WTC11 (cell line): Measurements from ENCODE around the gene TEX26. TPM values are rescaled to one million over a fixed set of nuclear protein-coding genes. Genes with fewer than 3 reads are reported as not detected.

Experiments used
- ATAC-seq: fragments of 200-7000 bp; cut with Tn5 transposase; 2 replicates; pipeline ENCODE4 v1.10.0; 2021; ENCODE audit warnings: mild to moderate bottlenecking, moderate library complexity
- CTCF ChIA-PET: fragments of 300-600 bp; sonication (Branson Sonifier 250); formaldehyde crosslinking; loops from one replicate; lab custom pipeline; 2021; ENCODE audit warnings: antibody characterized with exemption; lab: Charles Lee
- POLR2A ChIA-PET: fragments of 350-600 bp; sonication (Branson Sonifier 250); formaldehyde crosslinking; loops from one replicate; lab custom pipeline; 2021; ENCODE audit warnings: antibody characterized with exemption; lab: Charles Lee
- DNase-seq: peaks from one replicate; pipeline ENCODE4 v3.0.0; 2021; ENCODE audit warnings: low spot score
- H3K27ac Mint-ChIP-seq: 2 replicates; pipeline ENCODE4 v1.8.0; 2021; ENCODE audit warnings: mixed read lengths
- H3K27me3 Mint-ChIP-seq: 2 replicates; pipeline ENCODE4 v1.8.0; 2021; ENCODE audit warnings: low read depth, mild to moderate bottlenecking, moderate library complexity, mixed read lengths
- H3K36me3 Mint-ChIP-seq: 2 replicates; pipeline ENCODE4 v1.8.0; 2021; ENCODE audit warnings: mixed read lengths
- H3K4me1 Mint-ChIP-seq: 2 replicates; pipeline ENCODE4 v1.8.0; 2022; ENCODE audit warnings: mixed read lengths
- H3K4me3 Mint-ChIP-seq: 2 replicates; pipeline ENCODE4 v1.8.0; 2021; ENCODE audit warnings: mild to moderate bottlenecking, moderate library complexity, mixed read lengths
- H3K9me3 Mint-ChIP-seq: 2 replicates; pipeline ENCODE4 v1.8.0; 2021; ENCODE audit warnings: mixed read lengths
- ATF1 ChIP-seq: sonication (generic); formaldehyde crosslinking; IDR thresholded peaks from 2 replicates; pipeline ENCODE4 v1.8.1; 2023; ENCODE audit warnings: mild to moderate bottlenecking, moderate library complexity, missing genetic modification reagents
- CBFB ChIP-seq: sonication (generic); formaldehyde crosslinking; IDR thresholded peaks from 2 replicates; pipeline ENCODE4 v1.8.1; 2022; ENCODE audit warnings: mild to moderate bottlenecking, low read depth, missing genetic modification reagents
- GABPB1 ChIP-seq: sonication (generic); formaldehyde crosslinking; IDR thresholded peaks from 2 replicates; pipeline ENCODE4 v1.8.1; 2023; ENCODE audit warnings: mild to moderate bottlenecking, missing genetic modification reagents
- RORB ChIP-seq: fragments of 250-450 bp; sonication (Bioruptor Pico); IDR thresholded peaks from 2 replicates; pipeline ENCODE4 v1.9.0; 2021; ENCODE audit warnings: mild to moderate bottlenecking
- TCF7 ChIP-seq: sonication (generic); formaldehyde crosslinking; IDR thresholded peaks from 2 replicates; pipeline ENCODE4 v1.8.0; 2022; ENCODE audit warnings: mild to moderate bottlenecking, low read depth, missing genetic modification reagents, moderate library complexity
- TEAD4 ChIP-seq: sonication (generic); formaldehyde crosslinking; IDR thresholded peaks from 2 replicates; pipeline ENCODE4 v1.8.0; 2022; ENCODE audit warnings: mild to moderate bottlenecking, missing genetic modification reagents
- ZNF232 ChIP-seq: sonication (generic); formaldehyde crosslinking; IDR thresholded peaks from 2 replicates; pipeline ENCODE4 v1.8.0; 2022; ENCODE audit warnings: mild to moderate bottlenecking, missing genetic modification reagents
- ZNF317 ChIP-seq: sonication (generic); formaldehyde crosslinking; IDR thresholded peaks from 2 replicates; pipeline ENCODE4 v1.8.1; 2023; ENCODE audit warnings: low read depth, mild to moderate bottlenecking, moderate library complexity, missing genetic modification reagents, borderline replicate concordance
- total RNA-seq: library from RNA; stranded (reverse); gene quantifications from 3 replicates; pipeline ENCODE4 v1.2.3, GENCODE V29; 2021
- TF ChIP-seq, protein P1 (sequence below): sonication (generic); formaldehyde crosslinking; conservative IDR thresholded peaks from 2 replicates; pipeline ENCODE4 v1.8.1; 2022; ENCODE audit warnings: mild to moderate bottlenecking, missing genetic modification reagents
- TF ChIP-seq, protein P2 (sequence below): sonication (generic); formaldehyde crosslinking; IDR thresholded peaks from 2 replicates; pipeline ENCODE4 v1.8.1; 2022; ENCODE audit warnings: mild to moderate bottlenecking, missing genetic modification reagents, moderate library complexity, borderline replicate concordance
- TF ChIP-seq, protein P3 (sequence below): sonication (generic); formaldehyde crosslinking; IDR thresholded peaks from 2 replicates; pipeline ENCODE4 v1.8.1; 2023; ENCODE audit warnings: mild to moderate bottlenecking, missing genetic modification reagents, moderate library complexity
- TF ChIP-seq, protein P4 (sequence below): fragments of 200-600 bp; IDR thresholded peaks from 2 replicates; pipeline ENCODE4 v1.8.0; 2022; ENCODE audit warnings: antibody characterized with exemption
- TF ChIP-seq, protein P5 (sequence below): fragments of 250-450 bp; sonication (Bioruptor Pico); IDR thresholded peaks from 2 replicates; pipeline ENCODE4 v2.1.2; 2022; ENCODE audit warnings: mild to moderate bottlenecking, moderate library complexity

The TEX26 gene
- total RNA-seq, 1 experiment from 2014 or later = not detected

DNA sequence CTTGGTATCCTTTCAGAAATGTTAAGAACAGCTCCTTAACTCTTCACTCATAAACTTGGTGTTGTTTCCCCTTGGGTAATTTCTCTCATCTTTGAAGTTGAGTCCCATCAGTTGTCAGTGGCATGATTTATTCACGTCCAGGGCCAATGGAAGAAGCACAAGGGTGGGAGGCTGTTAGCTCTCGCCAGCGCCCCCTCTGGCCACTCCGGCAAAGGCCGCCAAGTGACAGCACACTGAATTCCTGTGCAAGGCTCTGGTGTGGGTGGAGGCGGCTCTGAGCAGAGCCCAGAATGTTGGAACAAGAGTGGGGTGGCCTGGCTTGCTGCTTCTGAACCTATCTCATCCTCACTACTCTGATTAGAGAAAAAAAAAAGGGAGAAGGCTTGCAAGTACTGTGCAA, 39.5 kb upstream of the TEX26 start:
- ATAC-seq = peak; percentile 100
- POLR2A ChIA-PET = no interaction called here

DNA sequence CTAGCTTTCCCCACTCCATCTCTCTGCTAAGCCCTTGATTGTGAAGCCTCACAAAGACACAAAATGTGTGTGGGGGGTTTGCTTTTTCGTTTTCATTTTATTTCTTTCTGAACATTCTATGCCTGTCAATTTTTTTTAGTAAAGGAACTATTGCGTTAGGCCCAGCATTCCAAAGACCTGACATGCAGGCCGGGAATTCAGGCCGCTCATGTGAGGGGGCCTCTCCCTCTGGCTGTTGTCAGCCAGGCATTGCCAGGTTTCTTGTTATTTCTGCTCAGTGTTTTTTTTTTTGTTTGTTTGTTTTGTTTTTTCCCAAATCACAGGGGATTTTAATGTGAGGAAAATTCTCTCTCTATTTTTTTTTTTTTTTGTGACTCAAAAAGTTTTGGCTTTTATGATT, 36.7 kb upstream of the TEX26 start:
- TF ChIP-seq, protein P1, sequence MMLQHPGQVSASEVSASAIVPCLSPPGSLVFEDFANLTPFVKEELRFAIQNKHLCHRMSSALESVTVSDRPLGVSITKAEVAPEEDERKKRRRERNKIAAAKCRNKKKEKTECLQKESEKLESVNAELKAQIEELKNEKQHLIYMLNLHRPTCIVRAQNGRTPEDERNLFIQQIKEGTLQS (CRISPR knock-in tag) = no peak
- TF ChIP-seq RORB (CRISPR knock-in tag) = no peak
- TF ChIP-seq TEAD4 (CRISPR knock-in tag) = no peak
- TF ChIP-seq, protein P2, sequence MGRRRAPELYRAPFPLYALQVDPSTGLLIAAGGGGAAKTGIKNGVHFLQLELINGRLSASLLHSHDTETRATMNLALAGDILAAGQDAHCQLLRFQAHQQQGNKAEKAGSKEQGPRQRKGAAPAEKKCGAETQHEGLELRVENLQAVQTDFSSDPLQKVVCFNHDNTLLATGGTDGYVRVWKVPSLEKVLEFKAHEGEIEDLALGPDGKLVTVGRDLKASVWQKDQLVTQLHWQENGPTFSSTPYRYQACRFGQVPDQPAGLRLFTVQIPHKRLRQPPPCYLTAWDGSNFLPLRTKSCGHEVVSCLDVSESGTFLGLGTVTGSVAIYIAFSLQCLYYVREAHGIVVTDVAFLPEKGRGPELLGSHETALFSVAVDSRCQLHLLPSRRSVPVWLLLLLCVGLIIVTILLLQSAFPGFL (CRISPR knock-in tag) = no peak
- TF ChIP-seq, protein P3, sequence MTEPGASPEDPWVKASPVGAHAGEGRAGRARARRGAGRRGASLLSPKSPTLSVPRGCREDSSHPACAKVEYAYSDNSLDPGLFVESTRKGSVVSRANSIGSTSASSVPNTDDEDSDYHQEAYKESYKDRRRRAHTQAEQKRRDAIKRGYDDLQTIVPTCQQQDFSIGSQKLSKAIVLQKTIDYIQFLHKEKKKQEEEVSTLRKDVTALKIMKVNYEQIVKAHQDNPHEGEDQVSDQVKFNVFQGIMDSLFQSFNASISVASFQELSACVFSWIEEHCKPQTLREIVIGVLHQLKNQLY (CRISPR knock-in tag) = no peak
- no peaks in the 10 kb centered on the region for H3K27me3 Mint-ChIP-seq
- no peak overlapping the region for H3K27ac Mint-ChIP-seq
- peaks cover 2% of the 10 kb centered on the region; the same call in 1 of the 2 replicates for H3K36me3 Mint-ChIP-seq
- ChIA-PET CTCF (no interaction called here), POLR2A (no interaction called here)
- ATAC-seq = no peak
- DNase-seq = no peak
- no peak overlapping the region for H3K4me3 Mint-ChIP-seq
- 0 out of 2 replicates have a peak, but pooled peaks cover 6% of the 10 kb centered on the region for H3K9me3 Mint-ChIP-seq
- H3K4me1 Mint-ChIP-seq = peaks cover 12% of the 10 kb centered on the region

More for the DNA sequence above, 39.5 kb upstream of the TEX26 start:
- Mint-ChIP-seq H3K9me3 (peaks cover 17% of the 10 kb centered on the region), H3K4me1 (peaks cover 3% of the 10 kb centered on the region), H3K36me3 (peaks cover 14% of the 10 kb centered on the region), H3K27ac (no peak overlapping the region), H3K27me3 (no peaks in the 10 kb centered on the region), H3K4me3 (no peak overlapping the region)
- TF ChIP-seq, protein P4, sequence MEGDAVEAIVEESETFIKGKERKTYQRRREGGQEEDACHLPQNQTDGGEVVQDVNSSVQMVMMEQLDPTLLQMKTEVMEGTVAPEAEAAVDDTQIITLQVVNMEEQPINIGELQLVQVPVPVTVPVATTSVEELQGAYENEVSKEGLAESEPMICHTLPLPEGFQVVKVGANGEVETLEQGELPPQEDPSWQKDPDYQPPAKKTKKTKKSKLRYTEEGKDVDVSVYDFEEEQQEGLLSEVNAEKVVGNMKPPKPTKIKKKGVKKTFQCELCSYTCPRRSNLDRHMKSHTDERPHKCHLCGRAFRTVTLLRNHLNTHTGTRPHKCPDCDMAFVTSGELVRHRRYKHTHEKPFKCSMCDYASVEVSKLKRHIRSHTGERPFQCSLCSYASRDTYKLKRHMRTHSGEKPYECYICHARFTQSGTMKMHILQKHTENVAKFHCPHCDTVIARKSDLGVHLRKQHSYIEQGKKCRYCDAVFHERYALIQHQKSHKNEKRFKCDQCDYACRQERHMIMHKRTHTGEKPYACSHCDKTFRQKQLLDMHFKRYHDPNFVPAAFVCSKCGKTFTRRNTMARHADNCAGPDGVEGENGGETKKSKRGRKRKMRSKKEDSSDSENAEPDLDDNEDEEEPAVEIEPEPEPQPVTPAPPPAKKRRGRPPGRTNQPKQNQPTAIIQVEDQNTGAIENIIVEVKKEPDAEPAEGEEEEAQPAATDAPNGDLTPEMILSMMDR = peak; percentile 78
- TF ChIP-seq ZNF317 (CRISPR knock-in tag) (0 out of 2 replicates have a peak, but pooled peaks have one; percentile 25), TEAD4 (CRISPR knock-in tag) (no peak)
- peak; percentile 89 for DNase-seq
- CTCF ChIA-PET = interaction anchor here (0.6 to 2.0 kb wide), 27 partner anchors 9 to 158 kb away, joined by 3 to 18 read pairs (median 5); partner anchors contain the start of genes MEDAG and TEX26

DNA sequence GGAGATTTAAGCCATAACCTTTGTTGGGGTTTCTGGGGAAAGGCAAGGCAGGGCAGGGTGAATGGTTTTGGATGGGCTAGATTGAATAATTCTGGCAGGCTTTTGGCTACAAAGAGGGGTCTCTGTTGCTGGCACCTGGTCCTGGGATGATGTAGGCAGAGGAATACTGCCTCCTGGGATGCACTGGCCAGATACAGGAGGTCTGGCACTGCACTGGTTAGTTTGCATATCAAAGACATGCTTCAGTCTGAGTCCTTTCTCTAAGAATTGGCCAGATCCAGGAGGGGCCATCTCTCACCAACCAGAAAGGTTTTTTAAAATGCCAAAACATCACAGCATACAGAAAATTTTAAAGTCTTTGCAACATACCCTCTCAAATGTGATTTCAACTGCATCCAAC, 34.4 kb upstream of the TEX26 start:
- no peak overlapping the region for H3K4me3 Mint-ChIP-seq
- TF ChIP-seq ZNF232 (CRISPR knock-in tag) = no peak
- TF ChIP-seq, all 79 proteins: peak for 0
- Mint-ChIP-seq H3K27me3 (peaks cover 1% of the 10 kb centered on the region; the same call in 1 of the 2 replicates), H3K9me3 (0 out of 2 replicates have a peak, but pooled peaks cover 6% of the 10 kb centered on the region), H3K4me1 (peaks cover 12% of the 10 kb centered on the region), H3K36me3 (peaks cover 2% of the 10 kb centered on the region; the same call in 1 of the 2 replicates), H3K27ac (no peak overlapping the region)
- DNase-seq = no peak
- ATAC-seq = peak; percentile 76
- POLR2A ChIA-PET = no interaction called here
- CTCF ChIA-PET = no interaction called here

DNA sequence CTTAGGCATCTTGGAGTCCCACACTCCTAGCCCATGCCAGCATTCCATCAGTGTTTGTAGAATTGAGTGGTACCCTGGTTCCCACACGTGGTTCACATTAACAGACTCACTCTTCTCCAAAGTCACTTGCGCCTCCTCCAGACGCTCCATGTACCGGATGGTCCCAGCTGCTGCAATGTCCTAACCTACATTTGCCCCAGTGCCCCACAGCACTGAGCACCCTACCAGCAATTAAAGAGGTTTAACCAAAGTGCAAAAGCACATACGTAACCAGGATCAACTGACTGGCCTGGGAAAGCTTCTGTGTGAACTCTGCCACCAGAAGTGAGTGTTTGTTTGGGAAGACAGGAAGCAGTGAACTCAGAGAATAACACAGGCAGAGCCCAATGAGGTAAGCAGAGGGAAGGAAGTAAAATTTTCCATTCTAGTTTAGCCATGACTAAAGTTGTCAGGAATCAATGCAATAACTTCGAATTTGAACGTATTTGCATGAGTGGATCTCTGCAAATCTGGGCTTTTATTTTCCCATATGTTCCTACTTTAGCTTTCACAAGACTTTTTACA, 33.7 kb upstream of the TEX26 start:
- ATAC-seq = no peak
- Mint-ChIP-seq H3K27ac (no peak overlapping the region), H3K9me3 (0 out of 2 replicates have a peak, but pooled peaks cover 4% of the 10 kb centered on the region), H3K36me3 (no peaks in the 10 kb centered on the region), H3K4me3 (no peak overlapping the region), H3K4me1 (peaks cover 12% of the 10 kb centered on the region), H3K27me3 (peaks cover 8% of the 10 kb centered on the region)
- ChIA-PET POLR2A (no interaction called here), CTCF (no interaction called here)
- TF ChIP-seq ATF1 (CRISPR knock-in tag) (no peak), TCF7 (CRISPR knock-in tag) (no peak), CBFB (CRISPR knock-in tag) (no peak), GABPB1 (CRISPR knock-in tag) (0 out of 2 replicates have a peak, but pooled peaks have one; percentile 15)
- TF ChIP-seq, protein P5, sequence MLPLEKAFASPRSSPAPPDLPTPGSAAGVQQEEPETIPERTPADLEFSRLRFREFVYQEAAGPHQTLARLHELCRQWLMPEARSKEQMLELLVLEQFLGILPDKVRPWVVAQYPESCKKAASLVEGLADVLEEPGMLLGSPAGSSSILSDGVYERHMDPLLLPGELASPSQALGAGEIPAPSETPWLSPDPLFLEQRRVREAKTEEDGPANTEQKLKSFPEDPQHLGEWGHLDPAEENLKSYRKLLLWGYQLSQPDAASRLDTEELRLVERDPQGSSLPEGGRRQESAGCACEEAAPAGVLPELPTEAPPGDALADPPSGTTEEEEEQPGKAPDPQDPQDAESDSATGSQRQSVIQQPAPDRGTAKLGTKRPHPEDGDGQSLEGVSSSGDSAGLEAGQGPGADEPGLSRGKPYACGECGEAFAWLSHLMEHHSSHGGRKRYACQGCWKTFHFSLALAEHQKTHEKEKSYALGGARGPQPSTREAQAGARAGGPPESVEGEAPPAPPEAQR (CRISPR knock-in tag) = no peak
- no peak for DNase-seq
